Ascending aorta (tissue), 2 donors: Measurements from ENCODE around the gene CCDC102B. TPM values are rescaled to one million over a fixed set of nuclear protein-coding genes. Genes with fewer than 3 reads are reported as not detected.

Source experiments
- DNase-seq, 2 donors: peaks; one replicate each; pipeline ENCODE4 v3.0.0-alpha.2; 2019; ENCODE audit warnings: low spot score in 2 of 2
- H3K27ac ChIP-seq, 2 donors: fragments of 200-600 bp; sonication (generic); one replicate each; pipeline ENCODE4 v1.5.1; 2016 to 2017; ENCODE audit warnings: mild to moderate bottlenecking in 1 of 2
- H3K27me3 ChIP-seq: fragments of 200-600 bp; sonication (generic); one replicate; pipeline ENCODE4 v1.5.1; 2017
- H3K36me3 ChIP-seq, 2 donors: fragments of 200-600 bp; sonication (generic); one replicate each; pipeline ENCODE4 v1.5.1; 2016
- H3K4me1 ChIP-seq, 2 donors: fragments of 200-600 bp; sonication (generic); one replicate each; pipeline ENCODE4 v1.5.1; 2016 to 2017; ENCODE audit warnings: mild to moderate bottlenecking in 1 of 2
- H3K4me3 ChIP-seq, 2 donors: fragments of 200-600 bp; sonication (generic); one replicate each; pipeline ENCODE4 v1.5.1; 2016 to 2017; ENCODE audit warnings: mild to moderate bottlenecking in 1 of 2
- H3K9me3 ChIP-seq, 2 donors: fragments of 200-600 bp; sonication (generic); one replicate each; pipeline ENCODE4 v1.5.1; 2016
- CTCF ChIP-seq, 3 experiments: fragments of 200-600 bp in 2 of 3; fragments of 450-650 bp in 1 of 3; sonication (generic) in 2 of 3; IDR thresholded peaks; one replicate each; pipeline ENCODE4 v1.5.1; 2016 to 2019; ENCODE audit warnings: antibody characterized with exemption in 3 of 3, mild to moderate bottlenecking in 1 of 3, moderate library complexity in 1 of 3
- intact Hi-C: fragments of 100-400 bp; cut with DNase I; formaldehyde crosslinking; loops from one replicate; pipeline ENCODE4 v1.15.1; 2023
- total RNA-seq: library from RNA; depleted of rRNA; stranded (reverse); fragments of >200 nt; gene quantifications from one replicate; pipeline ENCODE4 v1.1.0, GENCODE V29; 2016

The CCDC102B gene
- total RNA-seq, 1 donor from 2014 or later: 3.3 TPM

GRCh38 chr18:68956650-68957049 lies 158.8 kb downstream of the CCDC102B start:
- Histone ChIP-seq H3K9me3 (no peaks in the 10 kb centered on the region), H3K27ac (no peak overlapping the region), H3K4me3 (no peak overlapping the region), H3K27me3 (no peaks in the 10 kb centered on the region), H3K36me3 (no peaks in the 10 kb centered on the region), H3K4me1 (no peaks in the 10 kb centered on the region)
- intact Hi-C loops: no loop called here
- DNase-seq: no peak
- TF ChIP-seq CTCF (IDR thresholded peaks at IDR 0.05): no peak

GRCh38 chr18:68960355-68960754 lies 162.5 kb downstream of the CCDC102B start:
- Histone ChIP-seq H3K36me3 (no peaks in the 10 kb centered on the region), H3K9me3 (no peaks in the 10 kb centered on the region), H3K27me3 (no peaks in the 10 kb centered on the region), H3K27ac (no peak overlapping the region), H3K4me3 (no peak overlapping the region), H3K4me1 (no peaks in the 10 kb centered on the region)
- no peak for TF ChIP-seq CTCF (IDR thresholded peaks at IDR 0.05)
- intact Hi-C loops: no loop called here
- DNase-seq: no peak

- H3K27ac ChIP-seq: no peak overlapping the region
- no peaks in the 10 kb centered on the region for H3K9me3 ChIP-seq
- DNase-seq: no peak
- no peak for TF ChIP-seq CTCF (IDR thresholded peaks at IDR 0.05)
- no peaks in the 10 kb centered on the region for H3K36me3 ChIP-seq
- intact Hi-C loops: no loop called here
- no peaks in the 10 kb centered on the region for H3K4me1 ChIP-seq
- no peak overlapping the region for H3K4me3 ChIP-seq
- H3K27me3 ChIP-seq: no peaks in the 10 kb centered on the region
Observed at GRCh38 chr18:68962623-68963022, 164.7 kb downstream of the CCDC102B start.

GRCh38 chr18:68965817-68966216 lies 167.9 kb downstream of the CCDC102B start:
- no peak overlapping the region for H3K4me3 ChIP-seq
- no peaks in the 10 kb centered on the region for H3K27me3 ChIP-seq
- H3K27ac ChIP-seq: no peak overlapping the region
- TF ChIP-seq CTCF (IDR thresholded peaks at IDR 0.05): no peak
- DNase-seq: no peak
- H3K36me3 ChIP-seq: no peaks in the 10 kb centered on the region
- no peaks in the 10 kb centered on the region for H3K9me3 ChIP-seq
- intact Hi-C loops: no loop called here
- no peaks in the 10 kb centered on the region for H3K4me1 ChIP-seq

GRCh38 chr18:68969027-68969426 lies 171.1 kb downstream of the CCDC102B start:
- no peaks in the 10 kb centered on the region for H3K4me1 ChIP-seq
- H3K9me3 ChIP-seq: no peaks in the 10 kb centered on the region
- no peaks in the 10 kb centered on the region for H3K36me3 ChIP-seq
- DNase-seq: no peak
- intact Hi-C loops: no loop called here
- no peak overlapping the region for H3K4me3 ChIP-seq
- no peak overlapping the region for H3K27ac ChIP-seq
- H3K27me3 ChIP-seq: no peaks in the 10 kb centered on the region
- TF ChIP-seq CTCF (IDR thresholded peaks at IDR 0.05): no peak

- Histone ChIP-seq H3K27me3 (no peaks in the 10 kb centered on the region), H3K27ac (no peak overlapping the region), H3K4me3 (no peak overlapping the region), H3K4me1 (no peaks in the 10 kb centered on the region), H3K36me3 (no peaks in the 10 kb centered on the region), H3K9me3 (no peaks in the 10 kb centered on the region)
- DNase-seq: no peak
- intact Hi-C loops: no loop called here
- no peak for TF ChIP-seq CTCF (IDR thresholded peaks at IDR 0.05)
Observed at GRCh38 chr18:68972176-68972575, 174.3 kb downstream of the CCDC102B start.
